ENCODE results near the gene ARID1B.

DNA sequence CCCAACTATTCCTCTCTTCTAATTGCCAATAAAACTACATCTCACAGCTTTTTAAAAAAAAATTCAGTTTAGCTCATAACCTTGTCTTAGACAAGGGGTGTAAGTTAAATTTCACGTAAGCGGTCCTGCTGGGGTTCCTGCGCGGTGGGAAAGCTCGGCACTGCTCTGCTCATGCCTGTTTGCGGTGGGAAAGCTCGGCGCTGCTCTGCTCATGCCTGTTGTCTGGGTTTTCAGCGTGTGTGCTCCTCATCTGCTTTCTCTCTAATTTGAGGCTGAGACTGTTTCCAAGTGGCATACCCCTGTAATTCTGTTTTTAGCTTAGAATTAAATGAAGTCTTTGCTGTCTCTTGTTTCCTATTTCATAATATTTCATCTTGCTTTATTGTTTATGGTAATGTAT, 18.6 kb downstream of the ARID1B start:
- TF ChIP-seq, protein P1, sequence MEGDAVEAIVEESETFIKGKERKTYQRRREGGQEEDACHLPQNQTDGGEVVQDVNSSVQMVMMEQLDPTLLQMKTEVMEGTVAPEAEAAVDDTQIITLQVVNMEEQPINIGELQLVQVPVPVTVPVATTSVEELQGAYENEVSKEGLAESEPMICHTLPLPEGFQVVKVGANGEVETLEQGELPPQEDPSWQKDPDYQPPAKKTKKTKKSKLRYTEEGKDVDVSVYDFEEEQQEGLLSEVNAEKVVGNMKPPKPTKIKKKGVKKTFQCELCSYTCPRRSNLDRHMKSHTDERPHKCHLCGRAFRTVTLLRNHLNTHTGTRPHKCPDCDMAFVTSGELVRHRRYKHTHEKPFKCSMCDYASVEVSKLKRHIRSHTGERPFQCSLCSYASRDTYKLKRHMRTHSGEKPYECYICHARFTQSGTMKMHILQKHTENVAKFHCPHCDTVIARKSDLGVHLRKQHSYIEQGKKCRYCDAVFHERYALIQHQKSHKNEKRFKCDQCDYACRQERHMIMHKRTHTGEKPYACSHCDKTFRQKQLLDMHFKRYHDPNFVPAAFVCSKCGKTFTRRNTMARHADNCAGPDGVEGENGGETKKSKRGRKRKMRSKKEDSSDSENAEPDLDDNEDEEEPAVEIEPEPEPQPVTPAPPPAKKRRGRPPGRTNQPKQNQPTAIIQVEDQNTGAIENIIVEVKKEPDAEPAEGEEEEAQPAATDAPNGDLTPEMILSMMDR (IDR thresholded peaks at IDR 0.05) = no peak
- TF ChIP-seq POLR2A (IDR thresholded peaks at IDR 0.05) = no peak

Data from adrenal gland (tissue), 5 donors.